Measurements from ENCODE around the gene PGR.

DNA sequence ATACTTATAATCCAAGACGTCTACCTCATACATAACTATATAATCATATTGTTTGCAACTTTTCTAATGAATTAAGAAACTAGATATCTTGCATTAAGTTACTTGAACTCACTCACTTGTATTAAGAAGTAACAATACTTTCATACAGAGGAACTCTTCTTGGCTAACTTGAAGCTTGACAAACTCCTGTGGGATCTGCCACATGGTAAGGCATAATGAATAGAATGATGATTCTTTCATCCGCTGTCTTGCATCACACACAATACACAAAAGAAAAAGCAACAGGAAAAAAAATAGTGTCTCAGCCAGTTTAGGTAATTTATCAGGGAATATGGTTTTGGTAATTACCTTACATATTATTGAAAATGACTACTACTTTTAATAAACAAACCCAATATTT, 79.8 kb downstream of the PGR start:
- TF ChIP-seq, protein P1, sequence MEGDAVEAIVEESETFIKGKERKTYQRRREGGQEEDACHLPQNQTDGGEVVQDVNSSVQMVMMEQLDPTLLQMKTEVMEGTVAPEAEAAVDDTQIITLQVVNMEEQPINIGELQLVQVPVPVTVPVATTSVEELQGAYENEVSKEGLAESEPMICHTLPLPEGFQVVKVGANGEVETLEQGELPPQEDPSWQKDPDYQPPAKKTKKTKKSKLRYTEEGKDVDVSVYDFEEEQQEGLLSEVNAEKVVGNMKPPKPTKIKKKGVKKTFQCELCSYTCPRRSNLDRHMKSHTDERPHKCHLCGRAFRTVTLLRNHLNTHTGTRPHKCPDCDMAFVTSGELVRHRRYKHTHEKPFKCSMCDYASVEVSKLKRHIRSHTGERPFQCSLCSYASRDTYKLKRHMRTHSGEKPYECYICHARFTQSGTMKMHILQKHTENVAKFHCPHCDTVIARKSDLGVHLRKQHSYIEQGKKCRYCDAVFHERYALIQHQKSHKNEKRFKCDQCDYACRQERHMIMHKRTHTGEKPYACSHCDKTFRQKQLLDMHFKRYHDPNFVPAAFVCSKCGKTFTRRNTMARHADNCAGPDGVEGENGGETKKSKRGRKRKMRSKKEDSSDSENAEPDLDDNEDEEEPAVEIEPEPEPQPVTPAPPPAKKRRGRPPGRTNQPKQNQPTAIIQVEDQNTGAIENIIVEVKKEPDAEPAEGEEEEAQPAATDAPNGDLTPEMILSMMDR (IDR thresholded peaks at IDR 0.05) = no peak
- no peak for TF ChIP-seq POLR2A (IDR thresholded peaks at IDR 0.05)
